GM12878 (cell line): ENCODE results near the gene CTXN1. TPM values are rescaled to one million over a fixed set of nuclear protein-coding genes. Genes with fewer than 3 reads are reported as not detected.

Source experiments
- ATAC-seq: fragments of 200-7000 bp; cut with Tn5 transposase; 3 replicates; pipeline ENCODE4 v1.9.1; 2020; ENCODE audit warnings: mild to moderate bottlenecking, moderate library complexity
- BruUV-seq: library from RNA; stranded (reverse); fragments of 400-500 nt; replicated peaks from 2 replicates; lab custom pipeline; 2021; lab: Mats Ljungman, UMichigan
- CTCF ChIA-PET: fragments of 300-600 bp; sonication (Branson Sonifier 250); formaldehyde crosslinking; extraction: SDS; loops from one replicate; lab custom pipeline; 2021; ENCODE audit warnings: inconsistent platforms; lab: Yijun Ruan, JAX
- POLR2A ChIA-PET: fragments of 350-600 bp; formaldehyde crosslinking; extraction: SDS; loops from one replicate; lab custom pipeline; 2021; ENCODE audit warnings: inconsistent platforms; lab: Charles Lee
- RAD21 ChIA-PET: fragments of 300-600 bp; sonication (Branson Sonifier 250); formaldehyde crosslinking; loops from one replicate; lab custom pipeline; 2023; ENCODE audit warnings: antibody characterized with exemption; ENCODE audit not compliant: unreplicated experiment; lab: Charles Lee
- SMC1A ChIA-PET: fragments of 300-600 bp; sonication (Branson Sonifier 250); formaldehyde crosslinking; loops from one replicate; lab custom pipeline; 2023; ENCODE audit not compliant: unreplicated experiment, uncharacterized antibody; lab: Charles Lee
- DNase-seq: peaks from one replicate; pipeline ENCODE4 v3.0.0-alpha.2; 2011; ENCODE audit warnings: low read depth, low spot score
- FAIRE-seq: peaks from 3 replicates; lab custom pipeline; 2011; peaks lifted over from hg19 to GRCh38; lab: Jason Lieb, UNC
- H2AFZ ChIP-seq: 2 replicates; pipeline ENCODE4 v1.6.0; 2011; ENCODE audit warnings: low read depth, low read length, control low read depth; ENCODE audit not compliant: control insufficient read depth
- H3K27ac ChIP-seq: 2 replicates; pipeline ENCODE4 v1.5.1; 2011; ENCODE audit warnings: control low read depth; ENCODE audit not compliant: control insufficient read depth, insufficient read depth
- H3K27me3 ChIP-seq, 2 experiments: replicated peaks in 1 of 2; 2 replicates each; pipeline versions ENCODE4 v1.6.0 to v1.6.1; 2011; ENCODE audit warnings: low read length in 1 of 2; ENCODE audit not compliant: control insufficient read depth in 2 of 2, insufficient read depth in 2 of 2
- H3K36me3 ChIP-seq, 2 experiments: 2 replicates each; pipeline ENCODE4 v1.5.1; 2011; ENCODE audit warnings: low read length in 1 of 2; ENCODE audit not compliant: control insufficient read depth in 2 of 2, insufficient read depth in 2 of 2
- H3K4me1 ChIP-seq: 2 replicates; pipeline ENCODE4 v1.6.1; 2011; ENCODE audit warnings: mild to moderate bottlenecking, low read length, moderate library complexity, mixed read lengths; ENCODE audit not compliant: control insufficient read depth, insufficient read depth
- H3K4me2 ChIP-seq: 2 replicates; pipeline ENCODE4 v1.6.0; 2011; ENCODE audit warnings: control low read depth; ENCODE audit not compliant: control insufficient read depth, insufficient read depth
- H3K4me3 ChIP-seq: fragments of 200-600 bp; sonication (generic); 2 replicates; pipeline ENCODE4 v1.5.1; 2016
- H3K79me2 ChIP-seq: 2 replicates; pipeline ENCODE4 v1.6.0; 2011; ENCODE audit warnings: low read length; ENCODE audit not compliant: control insufficient read depth, insufficient read depth
- H3K9ac ChIP-seq: 2 replicates; pipeline ENCODE4 v1.8.0; 2011; ENCODE audit warnings: low read length, control low read depth, mixed read lengths; ENCODE audit not compliant: control insufficient read depth, insufficient read depth
- H3K9me3 ChIP-seq: replicated peaks from 3 replicates; pipeline ENCODE4 v1.5.1; 2011; ENCODE audit warnings: mild to moderate bottlenecking, low read length; ENCODE audit not compliant: control insufficient read depth, insufficient read depth
- H4K20me1 ChIP-seq: 2 replicates; pipeline ENCODE4 v1.6.0; 2011; ENCODE audit not compliant: control insufficient read depth, insufficient read depth
- BRCA1 ChIP-seq: IDR thresholded peaks from 2 replicates; pipeline ENCODE4 v1.6.1; 2011; ENCODE audit warnings: low read depth, low read length, improper control_type of control experiment
- CBX3 ChIP-seq: fragments of 200-600 bp; sonication (generic); IDR thresholded peaks from 2 replicates; pipeline ENCODE4 v1.6.1; 2016; ENCODE audit warnings: low read depth, borderline replicate concordance
- EED ChIP-seq: sonication (generic); IDR thresholded peaks from 2 replicates; pipeline ENCODE4 v1.6.1; 2016; ENCODE audit warnings: antibody characterized with exemption, low read depth
- EP300 ChIP-seq, 2 experiments: fragments of 150-350 bp in 1 of 2; IDR thresholded peaks; 2 replicates each; pipeline ENCODE4 v1.6.1; 2011 to 2012; ENCODE audit warnings: low read depth in 2 of 2, low read length in 2 of 2, borderline replicate concordance in 1 of 2, improper control_type of control experiment in 1 of 2, inconsistent platforms in 1 of 2; ENCODE audit not compliant: control insufficient read depth in 1 of 2
- HCFC1 ChIP-seq: fragments of 150-350 bp; IDR thresholded peaks from 2 replicates; pipeline ENCODE4 v1.6.1; 2014; ENCODE audit warnings: low read length
- HDAC2 ChIP-seq: fragments of 200-600 bp; sonication (generic); IDR thresholded peaks from 2 replicates; pipeline ENCODE4 v1.6.1; 2017
- KDM1A ChIP-seq: fragments of 200-600 bp; sonication (generic); IDR thresholded peaks from 2 replicates; pipeline ENCODE4 v1.6.1; 2016; ENCODE audit warnings: borderline replicate concordance
- MTA2 ChIP-seq: fragments of 450-650 bp; IDR thresholded peaks from 2 replicates; pipeline ENCODE4 v1.6.1; 2016; ENCODE audit warnings: low read depth, mild to moderate bottlenecking, moderate library complexity
- PAX5 ChIP-seq: IDR thresholded peaks from 2 replicates; pipeline ENCODE4 v1.6.1; 2011; ENCODE audit warnings: low read depth, low read length, borderline replicate concordance
- RCOR1 ChIP-seq: conservative IDR thresholded peaks from 2 replicates; pipeline ENCODE4 v1.6.1; 2012; ENCODE audit warnings: low read depth, low read length, improper control_type of control experiment
- SMAD5 ChIP-seq: IDR thresholded peaks from 2 replicates; pipeline ENCODE4 v1.6.1; 2016; ENCODE audit warnings: antibody characterized with exemption, low read depth
- SREBF2 ChIP-seq: IDR thresholded peaks from 2 replicates; pipeline ENCODE4 v1.6.1; 2012; ENCODE audit warnings: mild to moderate bottlenecking, low read length
- WGBS: methylation state at CpG from one replicate; pipeline ENCODE4 v1.1.6; 2016; ENCODE audit warnings: low lambda C conversion rate; ENCODE audit not compliant: insufficient replicate concordance, insufficient coverage; ENCODE audit errors: missing lambda C conversion rate; 5-methylcytosine and 5-hydroxymethylcytosine counted together
- in situ Hi-C: fragments of 300-500 bp; cut with MboI; formaldehyde crosslinking; loops from 9 replicates; pipeline ENCODE4 v1.14.3; 2018; ENCODE audit warnings: mixed read lengths
- intact Hi-C: fragments of 100-400 bp; cut with micrococcal nuclease; formaldehyde crosslinking; loops from one replicate; pipeline ENCODE4 v1.14.2; 2022; ENCODE audit not compliant: unreplicated experiment
- polyA plus RNA-seq, 11 experiments: library from polyadenylated mRNA; depleted of rRNA in 4 of 11; unstranded in 6 of 11; stranded (reverse) in 5 of 11; fragments of >200 nt; fragmentation: Nextera tagmentation in 4 of 11; fragmentation: Illumina TruSeq in 1 of 11; extraction: Ambion mirVana in 4 of 11; extraction: Trizol in 1 of 11; gene quantifications; 1 replicate in 1 of 11; 2 replicates in 10 of 11; pipeline versions ENCODE4 v1.2.1 to v1.2.3, GENCODE V29; 2011 to 2016; ENCODE audit warnings: inconsistent platforms in 2 of 11, missing spikeins in 2 of 11, low read depth in 1 of 11
- total RNA-seq, 4 experiments: library from RNA; depleted of rRNA in 3 of 4; stranded (reverse); fragments of >200 nt in 3 of 4; fragmentation: Illumina TruSeq in 1 of 4; extraction: Trizol in 1 of 4; gene quantifications; 2 replicates each; pipeline versions ENCODE4 v1.2.1 to v1.2.3, GENCODE V29; 2013 to 2021
- TF ChIP-seq, protein P1 (sequence below): fragments of 450-650 bp; IDR thresholded peaks from 2 replicates; pipeline ENCODE4 v1.6.1; 2018; ENCODE audit warnings: mild to moderate bottlenecking, low read depth, moderate library complexity; ENCODE audit not compliant: partially characterized antibody
- TF ChIP-seq, protein P2 (sequence below): fragments of 450-650 bp; IDR thresholded peaks from 2 replicates; pipeline ENCODE4 v1.6.1; 2017; ENCODE audit warnings: mild to moderate bottlenecking
- TF ChIP-seq, protein P3 (sequence below): IDR thresholded peaks from 2 replicates; pipeline ENCODE4 v1.6.1; 2011; ENCODE audit warnings: low read depth, mild to moderate bottlenecking, low read length, moderate library complexity, borderline replicate concordance; ENCODE audit errors: extremely low read depth

Gene CTXN1
- total and polyA plus RNA-seq, 10 of the 15 experiments (the other 5 are each of a cell fraction or from before 2014, with no cell fraction given): 0.04 to 1.0 (median 0.38) TPM; not detected in 4

DNA sequence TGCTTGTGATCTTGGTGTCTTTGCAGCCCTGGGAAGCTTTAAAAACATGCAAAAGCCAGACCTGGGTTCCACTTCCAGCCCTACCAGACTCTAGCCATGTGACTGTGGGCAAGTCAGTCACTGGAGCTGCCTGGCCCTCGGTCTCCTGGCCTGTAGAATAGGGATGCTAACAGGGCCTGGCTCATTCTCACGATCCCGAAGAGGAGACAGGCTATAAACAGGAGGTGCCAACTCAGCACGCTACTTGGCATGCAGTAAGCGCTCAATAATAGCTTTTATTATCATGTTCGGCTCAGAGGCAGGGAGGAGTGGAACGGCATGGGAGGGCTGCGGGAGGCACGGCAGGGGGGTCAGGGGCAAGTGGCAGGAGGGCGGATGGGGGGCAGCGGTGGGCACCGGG lies 1.7 kb downstream of the CTXN1 start:
- Histone ChIP-seq H2AFZ (no peak overlapping the region), H3K27ac (no peak overlapping the region), H3K4me3 (no peak overlapping the region), H3K27me3 (no peaks in the 10 kb centered on the region), H3K9me3 (no peaks in the 10 kb centered on the region), H4K20me1 (no peaks in the 10 kb centered on the region; the same call in 1 of the 2 replicates), H3K4me2 (no peak overlapping the region), H3K36me3 (peaks cover 0 to 3% of the 10 kb centered on the region in 2 experiments; a peak in 2 of 4 replicates), H3K79me2 (no peaks in the 10 kb centered on the region), H3K9ac (no peak overlapping the region), H3K4me1 (peaks cover 11% of the 10 kb centered on the region)
- ChIA-PET POLR2A (interaction anchor here (0.6 kb wide), 1 partner anchor 558 kb away, joined by 3 read pairs; no protein-coding TSS in a partner anchor), CTCF (interaction anchor here (1.1 to 1.4 kb wide), 2 partner anchors 46 to 72 kb away, joined by 3 read pairs; no protein-coding TSS in a partner anchor), SMC1A (interaction anchor here (0.6 kb wide), 1 partner anchor 28 kb away, joined by 3 read pairs; no protein-coding TSS in a partner anchor), RAD21 (interaction anchor here (0.7 kb wide), 1 partner anchor 145 kb away, joined by 3 read pairs; no protein-coding TSS in a partner anchor)
- DNase-seq (no peak), ATAC-seq (no peak), FAIRE-seq (no peak)
- in situ Hi-C loops (no loop called here), intact Hi-C loops (no loop called here)
- WGBS: 66% methylated on average over 12 of the region's 12 CpGs
- TF ChIP-seq PAX5 (no peak), SREBF2 (no peak), EP300 (IDR thresholded peaks at IDR 0.05; ENCODE audit: borderline replicate concordance in 1 of 2, control insufficient read depth in 1 of 2, low read depth in 2 of 2, low read length in 2 of 2) (no peak), SMAD5 (no peak), KDM1A (no peak), MTA2 (no peak), EED (no peak), RCOR1 (no peak), BRCA1 (no peak), HDAC2 (no peak), HCFC1 (no peak), CBX3 (no peak)
- TF ChIP-seq, protein P1, sequence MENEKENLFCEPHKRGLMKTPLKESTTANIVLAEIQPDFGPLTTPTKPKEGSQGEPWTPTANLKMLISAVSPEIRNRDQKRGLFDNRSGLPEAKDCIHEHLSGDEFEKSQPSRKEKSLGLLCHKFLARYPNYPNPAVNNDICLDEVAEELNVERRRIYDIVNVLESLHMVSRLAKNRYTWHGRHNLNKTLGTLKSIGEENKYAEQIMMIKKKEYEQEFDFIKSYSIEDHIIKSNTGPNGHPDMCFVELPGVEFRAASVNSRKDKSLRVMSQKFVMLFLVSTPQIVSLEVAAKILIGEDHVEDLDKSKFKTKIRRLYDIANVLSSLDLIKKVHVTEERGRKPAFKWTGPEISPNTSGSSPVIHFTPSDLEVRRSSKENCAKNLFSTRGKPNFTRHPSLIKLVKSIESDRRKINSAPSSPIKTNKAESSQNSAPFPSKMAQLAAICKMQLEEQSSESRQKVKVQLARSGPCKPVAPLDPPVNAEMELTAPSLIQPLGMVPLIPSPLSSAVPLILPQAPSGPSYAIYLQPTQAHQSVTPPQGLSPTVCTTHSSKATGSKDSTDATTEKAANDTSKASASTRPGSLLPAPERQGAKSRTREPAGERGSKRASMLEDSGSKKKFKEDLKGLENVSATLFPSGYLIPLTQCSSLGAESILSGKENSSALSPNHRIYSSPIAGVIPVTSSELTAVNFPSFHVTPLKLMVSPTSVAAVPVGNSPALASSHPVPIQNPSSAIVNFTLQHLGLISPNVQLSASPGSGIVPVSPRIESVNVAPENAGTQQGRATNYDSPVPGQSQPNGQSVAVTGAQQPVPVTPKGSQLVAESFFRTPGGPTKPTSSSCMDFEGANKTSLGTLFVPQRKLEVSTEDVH: no peak
- TF ChIP-seq, protein P2, sequence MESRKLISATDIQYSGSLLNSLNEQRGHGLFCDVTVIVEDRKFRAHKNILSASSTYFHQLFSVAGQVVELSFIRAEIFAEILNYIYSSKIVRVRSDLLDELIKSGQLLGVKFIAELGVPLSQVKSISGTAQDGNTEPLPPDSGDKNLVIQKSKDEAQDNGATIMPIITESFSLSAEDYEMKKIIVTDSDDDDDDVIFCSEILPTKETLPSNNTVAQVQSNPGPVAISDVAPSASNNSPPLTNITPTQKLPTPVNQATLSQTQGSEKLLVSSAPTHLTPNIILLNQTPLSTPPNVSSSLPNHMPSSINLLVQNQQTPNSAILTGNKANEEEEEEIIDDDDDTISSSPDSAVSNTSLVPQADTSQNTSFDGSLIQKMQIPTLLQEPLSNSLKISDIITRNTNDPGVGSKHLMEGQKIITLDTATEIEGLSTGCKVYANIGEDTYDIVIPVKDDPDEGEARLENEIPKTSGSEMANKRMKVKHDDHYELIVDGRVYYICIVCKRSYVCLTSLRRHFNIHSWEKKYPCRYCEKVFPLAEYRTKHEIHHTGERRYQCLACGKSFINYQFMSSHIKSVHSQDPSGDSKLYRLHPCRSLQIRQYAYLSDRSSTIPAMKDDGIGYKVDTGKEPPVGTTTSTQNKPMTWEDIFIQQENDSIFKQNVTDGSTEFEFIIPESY: no peak
- TF ChIP-seq, protein P3, sequence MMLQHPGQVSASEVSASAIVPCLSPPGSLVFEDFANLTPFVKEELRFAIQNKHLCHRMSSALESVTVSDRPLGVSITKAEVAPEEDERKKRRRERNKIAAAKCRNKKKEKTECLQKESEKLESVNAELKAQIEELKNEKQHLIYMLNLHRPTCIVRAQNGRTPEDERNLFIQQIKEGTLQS: no peak
- BruUV-seq: no TSS peak
